ENCODE data around the gene MYCBPAP. TPM values are rescaled to one million over a fixed set of nuclear protein-coding genes. Genes with fewer than 3 reads are reported as not detected.

Gene MYCBPAP
- polyA plus RNA-seq, 2 of the 4 experiments (the other 2 are of a cell fraction): 0.93 to 2.5 TPM

GRCh38 chr17:50547736-50548083 is 39.5 kb downstream of the MYCBPAP start:
- no peaks in the 10 kb centered on the region for H3K9me3 ChIP-seq
- H3K4me2 ChIP-seq: peak overlapping the region; percentile 97
- H3K4me3 ChIP-seq: peak overlapping the region; percentile 67
- POLR2A ChIA-PET: interaction anchor here (0.7 to 1.3 kb wide), 4 partner anchors 112 to 318 kb away, joined by 3 to 6 read pairs (median 4); partner anchors contain the start of gene TOB1
- DNase-seq (ENCODE audit: low read depth in 1 of 2, low spot score in 1 of 2) (peak in 1 of 2 experiments; percentile 45), FAIRE-seq (no peak), ATAC-seq (peak; percentile 8 to 11; a peak in 4 of 6 replicates)
- peak; percentile 22; the same call in 1 of the 2 replicates for TF ChIP-seq POLR2A (IDR thresholded peaks at IDR 0.05; ENCODE audit: low read length)
- TF ChIP-seq MAFK (IDR thresholded peaks at IDR 0.05; ENCODE audit: partially characterized antibody): no peak
- TF ChIP-seq RFX5 (IDR thresholded peaks at IDR 0.05): no peak
- no peak for TF ChIP-seq KDM1A (IDR thresholded peaks at IDR 0.05; ENCODE audit: low read depth)
- TF ChIP-seq CHD4 (IDR thresholded peaks at IDR 0.05; ENCODE audit: borderline replicate concordance): no peak
- no peak for TF ChIP-seq CEBPB (IDR thresholded peaks at IDR 0.05)
- TF ChIP-seq EHF (CRISPR knock-in tag; IDR thresholded peaks at IDR 0.05): no peak
- no peak for TF ChIP-seq RARB (CRISPR knock-in tag; IDR thresholded peaks at IDR 0.05)
- peak overlapping the region; percentile 95 to 98 for H3K27ac ChIP-seq
- peaks cover 46% of the 10 kb centered on the region for H3K4me1 ChIP-seq
- WGBS (ENCODE audit: missing lambda C conversion rate): 9% methylated on average over 5 of the region's 5 CpGs
- CTCF ChIA-PET: interaction anchor here (0.6 to 23.7 kb wide), 21 partner anchors 9 to 401 kb away, joined by 3 to 753 read pairs (median 6); partner anchors contain the start of genes ANKRD40 and CACNA1G

- ChIA-PET POLR2A (interaction anchor here (0.6 to 3.1 kb wide), 2 partner anchors 147 to 215 kb away, joined by 4 to 22 read pairs; no protein-coding TSS in a partner anchor), CTCF (interaction anchor here (0.6 to 23.7 kb wide), 18 partner anchors 13 to 304 kb away, joined by 3 to 753 read pairs (median 9); partner anchors contain the start of genes ANKRD40 and CACNA1G)
- WGBS (ENCODE audit: missing lambda C conversion rate): 89% methylated on average over 18 of the region's 18 CpGs
- peak overlapping the region; percentile 97 for H3K4me2 ChIP-seq
- H3K9me3 ChIP-seq: no peaks in the 10 kb centered on the region
- H3K27ac ChIP-seq: peak overlapping the region; percentile 95 to 98; a peak in 5 of 6 replicates
- DNase-seq (ENCODE audit: low read depth in 1 of 2, low spot score in 1 of 2): no peak
- H3K4me3 ChIP-seq: no peak overlapping the region
- peaks cover 35% of the 10 kb centered on the region for H3K4me1 ChIP-seq
- ATAC-seq: no peak
- FAIRE-seq: no peak
- TF ChIP-seq PHF8 (IDR thresholded peaks at IDR 0.05; ENCODE audit: borderline replicate concordance, low read depth) (no peak), JUN (IDR thresholded peaks at IDR 0.05) (0 out of 5 replicates have a peak, but pooled peaks of 1 of the 2 experiments have one; percentile 13), ZSCAN20 (CRISPR knock-in tag; IDR thresholded peaks at IDR 0.05) (no peak), GATA3 (IDR thresholded peaks at IDR 0.05; ENCODE audit: borderline replicate concordance) (no peak)
Measured at GRCh38 chr17:50548831-50549230, 40.6 kb downstream of the MYCBPAP start.

- Histone ChIP-seq H3K9me3 (no peaks in the 10 kb centered on the region), H3K4me1 (peaks cover 33% of the 10 kb centered on the region), H3K4me3 (no peak overlapping the region), H3K4me2 (no peak overlapping the region), H3K27ac (peak overlapping the region in 1 of 2 experiments; percentile 95; a peak in 3 of 6 replicates)
- no peak for ATAC-seq
- no peak for FAIRE-seq
- TF ChIP-seq ATOH8 (CRISPR knock-in tag; IDR thresholded peaks at IDR 0.05; ENCODE audit: low read depth) (no peak), HOXB5 (CRISPR knock-in tag; IDR thresholded peaks at IDR 0.05) (no peak), BCL3 (IDR thresholded peaks at IDR 0.05) (no peak), CEBPB (IDR thresholded peaks at IDR 0.05) (no peak), ZC3H11A (IDR thresholded peaks at IDR 0.05) (no peak), HMGXB4 (CRISPR knock-in tag; IDR thresholded peaks at IDR 0.05; ENCODE audit: borderline replicate concordance) (no peak), HOXB13 (CRISPR knock-in tag; IDR thresholded peaks at IDR 0.05; ENCODE audit: low read depth) (no peak), BHLHE40 (IDR thresholded peaks at IDR 0.05; ENCODE audit: low read depth, low read length) (no peak), EP300 (IDR thresholded peaks at IDR 0.05) (no peak), EHF (CRISPR knock-in tag; IDR thresholded peaks at IDR 0.05) (no peak), KDM1A (IDR thresholded peaks at IDR 0.05; ENCODE audit: low read depth) (no peak), ELK1 (IDR thresholded peaks at IDR 0.05; ENCODE audit: low read depth, low read length) (no peak), TP53 (CRISPR knock-in tag; IDR thresholded peaks at IDR 0.05) (no peak)
- ChIA-PET POLR2A (interaction anchor here (0.6 to 3.1 kb wide), 3 partner anchors 77 to 214 kb away, joined by 4 to 22 read pairs (median 8); no protein-coding TSS in a partner anchor), CTCF (interaction anchor here (0.6 to 23.7 kb wide), 29 partner anchors 8 to 604 kb away, joined by 3 to 753 read pairs (median 8); partner anchors contain the start of genes ANKRD40, CACNA1G and NME1)
- 94% methylated on average over 19 of the region's 19 CpGs for WGBS (ENCODE audit: missing lambda C conversion rate)
- DNase-seq (ENCODE audit: low read depth in 1 of 2, low spot score in 1 of 2): no peak
Measured at GRCh38 chr17:50549256-50549941, 41.2 kb downstream of the MYCBPAP start.

All from A549 (cell line).